ENCODE measurements around the gene TBP. TPM values are rescaled to one million over a fixed set of nuclear protein-coding genes. Genes with fewer than 3 reads are reported as not detected.
A peak's percentile ranks its signal among the peaks of the same experiment; 100 is the strongest.
"Not testable (repeated sequence)": the region's sequence is repeated elsewhere in the genome, so short reads cannot be mapped to it uniquely, and the experiment has no call there.

Gene TBP
- 7.8 and 9.9 TPM in 2 replicates for total RNA-seq

GRCh38 chr6:170554013-170554795 lies at the start of gene TBP:
Gene TBP (plus strand): TSS chr6:170554369. CDS start chr6:170557030, 2,661 bp downstream.
- DNase-seq, result peak; percentile 99

GRCh38 chr6:170504479-170504878 lies 49.7 kb upstream of the TBP start:
- no peak for DNase-seq

DNA sequence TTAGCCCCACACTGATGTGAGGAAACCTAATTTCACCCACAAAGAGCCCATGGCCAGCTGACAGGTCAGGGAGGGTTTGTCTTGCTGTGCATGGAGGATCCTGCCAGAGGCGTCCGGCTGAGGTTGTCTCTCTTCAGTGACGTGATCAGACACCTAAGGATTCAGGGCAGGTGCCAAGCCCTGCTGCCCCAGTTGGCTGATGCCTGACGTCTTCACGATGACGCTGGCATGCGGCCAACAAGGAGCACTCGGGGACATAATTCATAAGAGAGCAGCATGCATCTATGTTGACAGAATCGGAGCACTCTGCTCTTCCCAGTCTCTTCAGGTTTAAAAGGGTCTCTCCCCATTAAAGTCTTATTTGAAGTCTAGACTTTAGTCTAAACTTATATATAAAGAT lies 48.9 kb upstream of the TBP start:
- no peak for DNase-seq

DNA sequence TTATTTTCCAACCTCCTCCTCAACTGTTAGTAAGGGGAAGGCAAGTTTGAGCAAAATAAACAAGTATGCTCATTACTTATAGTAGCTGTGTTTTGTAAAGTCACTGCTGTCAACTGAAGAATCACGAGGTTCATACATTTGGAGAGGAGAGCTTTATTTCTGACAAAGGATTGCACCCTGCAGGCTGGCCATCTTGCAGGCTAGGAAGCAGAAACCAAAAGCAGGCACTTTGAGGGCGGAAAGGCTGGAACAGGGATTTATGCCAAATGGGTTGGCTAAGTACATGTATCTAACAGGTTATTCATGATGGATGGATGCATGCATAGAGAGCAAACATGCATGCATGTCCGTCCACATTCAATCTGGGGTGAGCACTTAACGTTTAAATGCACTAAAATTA lies 47.7 kb upstream of the TBP start:
- DNase-seq, result no peak

- not testable (repeated sequence) for DNase-seq
Measured at GRCh38 chr6:170507728-170508127, 46.4 kb upstream of the TBP start.

GRCh38 chr6:170508275-170508674 lies 45.9 kb upstream of the TBP start:
- not testable (repeated sequence) for DNase-seq

DNA sequence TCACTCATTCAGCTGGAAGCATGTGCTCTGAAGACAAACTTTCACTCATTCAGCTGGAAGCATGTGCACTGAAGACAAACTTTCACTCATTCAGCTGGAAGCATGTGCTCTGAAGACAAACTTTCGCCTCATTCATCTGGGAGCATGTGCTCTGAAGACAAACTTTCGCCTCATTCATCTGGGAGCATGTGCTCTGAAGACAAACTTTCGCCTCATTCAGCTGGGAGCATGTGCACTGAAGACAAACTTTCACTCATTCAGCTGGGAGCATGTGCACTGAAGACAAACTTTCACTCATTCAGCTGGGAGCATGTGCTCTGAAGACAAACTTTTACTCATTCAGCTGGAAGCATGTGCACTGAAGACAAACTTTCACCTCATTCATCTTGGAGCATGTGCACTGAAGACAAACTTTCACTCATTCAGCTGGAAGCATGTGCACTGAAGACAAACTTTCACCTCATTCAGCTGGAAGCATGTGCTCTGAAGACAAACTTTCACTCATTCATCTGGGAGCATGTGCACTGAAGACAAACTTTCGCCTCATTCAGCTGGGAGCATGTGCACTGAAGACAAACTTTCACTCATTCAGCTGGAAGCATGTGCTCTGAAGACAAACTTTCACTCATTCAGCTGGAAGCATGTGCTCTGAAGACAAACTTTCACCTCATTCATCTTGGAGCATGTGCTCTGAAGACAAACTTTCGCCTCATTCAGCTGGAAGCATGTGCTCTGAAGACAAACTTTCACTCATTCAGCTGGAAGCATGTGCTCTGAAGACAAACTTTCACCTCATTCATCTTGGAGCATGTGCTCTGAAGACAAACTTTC lies 45.1 kb upstream of the TBP start:
- DNase-seq, result not testable (repeated sequence)

GRCh38 chr6:170509723-170510018 lies 44.5 kb upstream of the TBP start:
- DNase-seq, result no peak

- no peak for DNase-seq
Measured at GRCh38 chr6:170510631-170511030, 43.5 kb upstream of the TBP start.

GRCh38 chr6:170512249-170512648 lies 41.9 kb upstream of the TBP start:
- DNase-seq, result no peak

DNA sequence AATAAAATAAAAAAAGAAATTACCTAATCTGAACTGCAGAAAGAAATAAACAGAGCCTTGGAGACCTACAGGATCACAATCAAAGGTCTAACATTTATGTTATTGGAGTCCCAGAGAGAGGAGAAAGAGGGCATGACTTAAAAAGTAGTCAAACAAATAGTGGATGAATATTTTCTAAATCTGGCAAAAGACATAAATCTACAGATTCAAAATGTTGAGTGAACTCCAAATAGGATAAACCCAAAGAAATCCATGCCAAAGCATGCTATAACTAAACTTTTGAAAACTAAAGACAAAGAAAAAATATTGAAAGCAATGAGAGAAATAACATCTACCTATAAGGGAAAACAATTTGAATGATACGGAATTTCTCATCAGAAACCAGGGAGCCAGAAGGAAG lies 39.3 kb upstream of the TBP start:
- DNase-seq, result no peak

DNA sequence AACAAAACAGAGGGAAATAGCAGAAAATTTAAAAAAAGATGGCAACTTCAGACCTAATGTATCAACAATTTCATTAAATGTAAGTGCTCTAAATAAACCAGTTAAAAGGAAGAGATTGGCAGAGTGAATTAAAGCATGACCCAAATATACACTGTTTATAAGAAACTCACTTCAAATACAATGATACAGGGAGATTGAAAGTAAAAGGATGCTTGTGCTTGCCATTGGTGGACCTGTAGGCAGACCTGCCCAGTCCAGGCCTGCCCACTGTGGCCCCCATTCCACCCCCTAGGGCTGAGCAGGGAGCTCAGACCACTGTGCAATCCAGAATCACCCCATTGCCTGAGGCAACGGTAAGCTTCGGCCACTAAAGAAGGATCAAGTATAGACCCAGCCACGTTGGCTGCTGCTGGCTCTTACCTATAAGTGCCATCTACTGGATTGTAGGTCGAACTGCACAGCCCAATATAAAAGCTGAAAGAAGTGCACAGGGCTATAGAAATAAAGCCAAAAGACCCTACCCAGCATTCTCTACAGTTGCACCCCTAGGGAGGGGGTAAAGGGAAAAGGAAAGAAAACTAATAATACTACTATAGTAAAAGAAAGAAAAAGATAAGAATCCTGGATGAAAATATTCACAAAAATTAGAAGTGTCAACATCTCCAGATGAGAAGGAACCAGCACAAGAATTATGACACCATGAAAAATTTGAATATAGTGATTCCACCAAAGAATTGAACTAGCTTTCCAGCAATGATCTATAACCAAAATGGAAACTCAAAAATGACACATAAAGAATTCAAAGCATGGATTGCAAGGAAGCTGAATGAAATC lies 37.2 kb upstream of the TBP start:
- peak; percentile 81 for DNase-seq

DNA sequence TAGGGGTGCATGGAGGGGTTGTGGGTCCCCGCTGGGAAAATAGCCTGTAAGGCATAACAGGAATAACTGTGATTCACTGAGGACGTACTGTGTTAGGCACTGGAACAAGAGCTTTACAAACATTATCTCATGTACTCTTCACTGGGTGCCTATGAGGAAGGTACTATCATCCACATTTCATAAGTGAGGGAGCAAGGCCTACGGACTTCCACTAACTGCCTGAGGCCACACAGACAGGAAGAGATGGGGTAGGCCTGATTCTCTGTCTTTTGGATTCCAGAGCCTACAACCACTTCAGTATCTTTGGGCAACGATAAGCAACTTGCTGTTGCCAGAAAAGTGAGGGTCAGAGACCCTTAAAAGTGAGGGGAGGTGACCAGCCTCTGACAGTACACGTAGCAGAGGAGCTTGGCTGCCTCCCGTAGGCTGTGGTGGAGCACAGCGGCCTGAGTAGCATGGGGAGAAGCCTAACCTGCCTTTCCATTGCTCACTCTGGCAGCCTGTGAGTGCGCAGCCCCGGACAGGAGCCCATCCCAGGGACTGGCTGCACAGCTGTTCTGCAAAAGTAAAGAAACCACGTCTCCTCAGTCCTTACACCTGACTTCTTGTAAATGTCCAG lies 31.5 kb upstream of the TBP start:
- DNase-seq, result peak; percentile 51

GRCh38 chr6:170523256-170524171 lies 30.7 kb upstream of the TBP start:
- peak; percentile 17 for DNase-seq

- DNase-seq, result no peak
Measured at GRCh38 chr6:170524172-170524502, 30.0 kb upstream of the TBP start.

DNA sequence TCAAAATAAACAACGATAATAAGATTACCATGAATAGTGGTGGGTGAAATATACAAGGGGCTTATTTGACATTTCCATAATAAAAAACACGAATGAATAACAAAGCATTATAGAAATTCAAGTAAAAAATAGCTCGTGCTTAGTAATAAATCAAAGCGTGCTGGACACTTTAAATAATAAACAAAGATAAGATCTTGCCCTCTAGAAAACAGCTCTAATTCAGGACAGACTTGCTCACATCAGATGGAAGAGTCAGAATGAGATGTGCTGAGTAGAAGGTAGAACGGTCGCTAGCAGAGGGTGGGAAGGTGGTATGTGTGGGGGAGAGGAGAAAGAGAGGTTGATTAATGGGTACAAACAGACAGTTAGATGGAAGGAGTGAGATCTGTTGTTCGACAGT lies 28.4 kb upstream of the TBP start:
- no peak for DNase-seq

DNA sequence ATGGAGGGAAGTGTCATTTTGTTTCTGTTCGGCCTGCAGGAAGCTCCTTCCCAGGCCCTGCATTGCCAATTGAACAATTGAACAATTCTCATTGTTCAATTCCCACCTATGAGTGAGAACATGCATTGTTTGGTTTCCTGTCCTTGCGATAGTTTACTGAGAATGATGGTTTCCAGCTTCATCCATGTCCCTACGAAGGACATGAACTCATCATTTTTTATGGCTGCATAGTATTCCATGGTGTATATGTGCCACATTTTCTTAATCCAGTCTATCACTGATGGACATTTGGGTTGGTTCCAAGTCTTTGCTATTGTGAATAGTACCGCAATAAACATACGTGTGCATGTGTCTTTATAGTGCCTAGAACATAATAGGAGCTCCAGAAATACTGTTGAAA lies 26.2 kb upstream of the TBP start:
- DNase-seq, result peak; percentile 19

DNA sequence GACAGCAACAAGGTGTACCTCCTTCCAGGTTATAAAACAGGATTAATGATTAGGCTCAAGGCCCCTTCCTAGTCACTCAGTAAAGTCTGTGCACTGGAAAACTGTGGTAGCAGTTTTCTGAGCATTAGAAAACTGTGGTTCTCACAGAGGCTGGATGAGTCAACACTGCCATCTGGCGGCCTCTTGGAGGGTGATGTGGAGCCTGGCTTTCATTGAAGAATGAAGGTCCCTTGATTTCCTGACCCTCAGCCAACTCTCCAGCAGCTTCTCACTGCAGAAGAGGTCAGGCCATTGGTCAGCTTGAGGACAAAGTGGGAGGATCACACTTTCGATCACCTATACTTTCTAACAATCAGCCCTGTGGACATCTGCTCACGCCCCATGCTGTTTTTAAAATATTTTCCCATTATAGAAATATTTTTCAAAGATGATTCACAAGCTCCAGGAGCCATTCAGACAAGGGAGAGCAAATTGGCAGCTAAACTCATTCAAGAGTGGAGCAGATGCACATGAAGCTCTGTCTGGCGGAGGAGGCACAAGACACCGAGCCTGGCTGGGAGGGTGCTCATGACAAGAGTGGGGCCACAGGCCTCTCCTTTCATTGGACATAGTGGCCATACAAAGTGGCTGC lies 24.2 kb upstream of the TBP start:
- DNase-seq, result peak; percentile 85

GRCh38 chr6:170532867-170533488 lies 21.2 kb upstream of the TBP start:
- DNase-seq, result no peak

- no peak for DNase-seq
Measured at GRCh38 chr6:170533792-170534191, 20.4 kb upstream of the TBP start.

DNA sequence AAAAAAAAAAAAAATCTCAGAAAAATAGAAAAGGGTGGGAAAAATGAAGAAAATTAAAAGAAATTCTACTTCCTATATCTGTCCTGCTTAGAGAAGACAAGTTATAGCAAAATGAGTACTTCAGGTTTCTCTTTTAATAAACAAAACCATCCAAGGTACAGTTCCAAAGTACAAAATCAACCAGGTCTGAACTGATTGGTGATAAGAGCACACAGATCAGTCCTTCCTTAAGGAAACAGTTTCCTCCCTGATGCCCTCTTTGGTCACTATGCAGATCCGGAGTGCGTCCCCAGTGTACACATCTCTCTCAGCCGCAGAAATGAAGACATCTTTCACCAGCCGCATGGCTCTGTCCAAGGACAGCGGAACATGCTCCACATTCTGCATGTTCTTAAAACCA lies 19.2 kb upstream of the TBP start:
- DNase-seq, result no peak
